Omental fat pad (tissue), 4 donors: ENCODE results near the gene C3orf18. TPM values are rescaled to one million over a fixed set of nuclear protein-coding genes. Genes with fewer than 3 reads are reported as not detected.

Experiments
- ATAC-seq: fragments of 150-250 bp; one replicate; pipeline ENCODE4 v1.9.1; 2016; ENCODE audit warnings: mild to moderate bottlenecking, moderate library complexity; ENCODE audit not compliant: low FRiP score
- DNase-seq: peaks from one replicate; pipeline ENCODE4 v3.0.0-alpha.2; 2019; ENCODE audit warnings: low spot score
- total RNA-seq, 4 donors: library from RNA; depleted of rRNA; stranded (reverse); fragments of >200 nt; gene quantifications; one replicate each; pipeline ENCODE4 v1.1.0, GENCODE V29; 2016
- TF ChIP-seq, protein P1 (sequence below), 3 donors: fragments of 450-650 bp; IDR thresholded peaks; one replicate each; pipeline ENCODE4 v1.5.1; 2016 to 2017; ENCODE audit warnings: antibody characterized with exemption in 3 of 3, mild to moderate bottlenecking in 3 of 3, moderate library complexity in 2 of 3

C3orf18 gene
- total RNA-seq, 4 donors from 2014 or later, result 4.4 to 11.1 (median 9.2) TPM

DNA sequence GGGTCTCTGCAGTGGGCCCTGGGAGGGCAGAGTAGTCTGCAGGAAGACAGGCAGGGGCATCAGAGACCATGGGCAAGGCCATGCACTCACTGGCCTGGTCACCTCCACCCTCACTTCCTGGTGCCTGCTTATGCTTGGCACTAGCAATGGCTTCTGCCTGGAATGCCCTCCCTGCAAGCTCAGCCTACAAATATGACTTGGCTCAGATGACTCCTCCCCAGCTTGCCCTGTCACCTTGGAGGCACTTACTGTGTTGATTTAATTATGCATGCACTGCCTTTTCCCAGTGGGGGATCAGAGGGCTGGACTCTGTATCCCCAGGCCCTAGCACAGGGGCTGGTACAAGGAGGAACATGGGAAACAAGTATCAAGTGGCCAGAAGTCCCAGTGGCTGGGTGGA lies 7.8 kb downstream of the C3orf18 start:
- TF ChIP-seq, protein P1, sequence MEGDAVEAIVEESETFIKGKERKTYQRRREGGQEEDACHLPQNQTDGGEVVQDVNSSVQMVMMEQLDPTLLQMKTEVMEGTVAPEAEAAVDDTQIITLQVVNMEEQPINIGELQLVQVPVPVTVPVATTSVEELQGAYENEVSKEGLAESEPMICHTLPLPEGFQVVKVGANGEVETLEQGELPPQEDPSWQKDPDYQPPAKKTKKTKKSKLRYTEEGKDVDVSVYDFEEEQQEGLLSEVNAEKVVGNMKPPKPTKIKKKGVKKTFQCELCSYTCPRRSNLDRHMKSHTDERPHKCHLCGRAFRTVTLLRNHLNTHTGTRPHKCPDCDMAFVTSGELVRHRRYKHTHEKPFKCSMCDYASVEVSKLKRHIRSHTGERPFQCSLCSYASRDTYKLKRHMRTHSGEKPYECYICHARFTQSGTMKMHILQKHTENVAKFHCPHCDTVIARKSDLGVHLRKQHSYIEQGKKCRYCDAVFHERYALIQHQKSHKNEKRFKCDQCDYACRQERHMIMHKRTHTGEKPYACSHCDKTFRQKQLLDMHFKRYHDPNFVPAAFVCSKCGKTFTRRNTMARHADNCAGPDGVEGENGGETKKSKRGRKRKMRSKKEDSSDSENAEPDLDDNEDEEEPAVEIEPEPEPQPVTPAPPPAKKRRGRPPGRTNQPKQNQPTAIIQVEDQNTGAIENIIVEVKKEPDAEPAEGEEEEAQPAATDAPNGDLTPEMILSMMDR (IDR thresholded peaks at IDR 0.05), result no peak
- no peak for ATAC-seq
- no peak for DNase-seq

DNA sequence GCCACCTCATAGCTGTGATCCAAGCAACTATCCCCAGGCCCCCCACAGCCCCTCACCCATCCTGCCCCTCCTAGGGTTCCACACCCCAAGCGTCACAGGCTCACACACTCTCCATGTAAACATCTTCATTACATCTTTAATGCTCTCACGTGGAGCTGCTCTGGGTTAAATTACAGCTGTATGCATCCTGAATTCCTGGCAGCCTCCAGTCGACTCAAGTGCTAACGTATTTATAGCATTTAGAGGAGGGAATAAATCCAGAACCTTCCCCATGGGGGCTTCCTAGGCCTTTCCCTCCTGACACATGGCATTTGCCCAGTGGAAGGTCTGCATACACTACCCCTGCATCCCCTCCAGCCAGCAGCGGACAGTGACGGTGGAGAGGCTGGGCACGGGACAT lies 9.6 kb downstream of the C3orf18 start:
- DNase-seq (no peak), ATAC-seq (no peak)
- TF ChIP-seq, protein P1 (IDR thresholded peaks at IDR 0.05), result no peak

DNA sequence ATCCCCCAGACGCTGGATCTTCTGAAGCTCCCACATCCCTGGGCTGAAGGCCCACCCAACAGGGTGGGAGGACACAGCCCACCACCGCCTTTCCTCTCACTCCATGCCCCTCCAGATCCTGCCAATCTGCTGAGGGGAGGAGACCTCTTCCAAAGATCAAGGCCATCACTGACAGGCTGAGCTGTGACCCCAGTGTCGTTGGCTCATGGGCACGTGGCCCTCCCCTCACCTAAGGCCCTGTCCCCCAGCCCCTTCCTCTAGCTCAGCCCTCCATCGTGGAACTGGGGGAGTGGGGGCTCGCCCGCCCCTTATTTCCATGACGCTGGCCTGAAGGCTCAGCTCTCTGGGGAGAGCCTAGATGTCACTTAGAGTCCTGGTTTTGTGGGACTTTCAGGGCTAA lies 10.4 kb downstream of the C3orf18 start:
- TF ChIP-seq, protein P1 (IDR thresholded peaks at IDR 0.05), result no peak
- ATAC-seq (no peak), DNase-seq (no peak)

DNA sequence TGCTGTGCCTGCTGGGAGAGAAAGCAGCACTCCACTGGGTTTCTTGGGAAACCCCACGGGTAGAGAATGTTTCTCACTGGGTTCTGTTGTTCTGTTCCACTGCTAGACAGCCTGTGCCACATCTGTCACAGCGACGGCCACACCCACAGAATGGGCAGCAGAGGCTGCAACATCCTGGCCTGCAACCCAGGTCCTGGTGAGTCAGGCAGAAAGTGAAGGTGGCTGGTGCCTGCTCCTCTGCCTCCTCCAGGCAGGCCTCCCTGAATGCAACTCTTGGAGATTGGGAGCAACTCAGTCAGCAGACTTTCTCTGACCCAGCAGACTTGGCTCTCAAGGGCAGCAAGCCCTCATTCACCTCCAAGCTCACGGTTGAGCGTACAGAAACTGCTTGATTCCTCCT lies 13.0 kb downstream of the C3orf18 start:
- no peak for DNase-seq
- TF ChIP-seq, protein P1 (IDR thresholded peaks at IDR 0.05), result no peak
- ATAC-seq, result no peak

DNA sequence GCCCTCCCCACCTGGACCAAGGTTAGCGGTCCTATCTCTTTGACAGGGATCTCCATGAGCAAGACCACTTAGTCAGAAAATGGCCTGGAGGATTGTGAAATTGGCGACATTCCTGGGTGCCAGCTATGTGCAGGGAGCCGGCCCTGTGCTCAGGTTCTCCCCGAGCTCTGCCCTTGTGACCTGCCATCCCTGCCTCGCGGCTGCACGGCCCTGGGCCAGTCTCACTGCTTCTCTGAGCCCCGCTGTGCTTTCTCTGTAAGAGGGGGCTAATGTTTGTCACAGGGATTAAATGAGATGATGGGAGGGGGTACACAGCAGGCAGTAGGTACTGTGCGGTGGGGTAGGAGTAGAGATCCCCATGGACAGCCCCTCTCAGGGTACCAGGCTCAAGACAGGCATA lies 14.9 kb downstream of the C3orf18 start:
- ATAC-seq (no peak), DNase-seq (no peak)
- TF ChIP-seq, protein P1 (IDR thresholded peaks at IDR 0.05), result no peak

DNA sequence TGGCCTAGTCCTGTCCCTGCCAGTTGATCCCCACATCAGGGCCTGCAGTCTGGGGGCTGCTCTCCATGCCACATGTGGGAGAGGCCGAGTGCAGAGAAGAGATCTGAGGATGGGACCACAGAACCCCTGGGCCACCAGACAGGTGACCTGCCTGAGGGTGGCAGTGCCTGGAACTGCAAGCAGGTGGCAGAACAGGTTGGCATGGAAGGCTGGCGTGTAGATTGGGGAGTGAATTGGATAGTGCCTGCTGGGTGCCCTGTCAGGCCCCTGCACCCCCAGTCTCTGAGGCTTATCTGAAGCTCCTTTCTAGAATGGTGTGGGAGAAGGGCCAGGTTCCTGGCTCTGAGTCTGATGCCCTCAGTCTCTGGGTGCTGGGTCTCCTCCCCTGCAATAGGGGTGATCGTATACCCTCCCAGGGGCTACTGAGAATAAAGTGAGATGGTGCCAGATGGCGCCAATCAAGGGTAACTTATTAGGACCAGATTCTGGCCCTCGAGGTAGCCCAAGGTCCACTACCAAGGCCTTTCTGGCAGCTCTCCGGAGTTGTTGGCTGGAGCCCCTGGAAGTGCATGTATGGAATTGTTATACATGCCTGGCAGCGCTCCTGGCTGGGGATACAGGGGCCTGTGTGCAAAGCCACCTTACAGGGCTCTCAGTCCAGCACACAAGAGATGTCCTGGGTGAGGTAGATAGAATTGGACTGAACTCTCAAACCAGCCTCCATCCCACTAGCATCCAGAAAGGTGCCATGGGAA lies 15.7 kb downstream of the C3orf18 start:
- DNase-seq (no peak), ATAC-seq (no peak)
- TF ChIP-seq, protein P1 (IDR thresholded peaks at IDR 0.05), result no peak

DNA sequence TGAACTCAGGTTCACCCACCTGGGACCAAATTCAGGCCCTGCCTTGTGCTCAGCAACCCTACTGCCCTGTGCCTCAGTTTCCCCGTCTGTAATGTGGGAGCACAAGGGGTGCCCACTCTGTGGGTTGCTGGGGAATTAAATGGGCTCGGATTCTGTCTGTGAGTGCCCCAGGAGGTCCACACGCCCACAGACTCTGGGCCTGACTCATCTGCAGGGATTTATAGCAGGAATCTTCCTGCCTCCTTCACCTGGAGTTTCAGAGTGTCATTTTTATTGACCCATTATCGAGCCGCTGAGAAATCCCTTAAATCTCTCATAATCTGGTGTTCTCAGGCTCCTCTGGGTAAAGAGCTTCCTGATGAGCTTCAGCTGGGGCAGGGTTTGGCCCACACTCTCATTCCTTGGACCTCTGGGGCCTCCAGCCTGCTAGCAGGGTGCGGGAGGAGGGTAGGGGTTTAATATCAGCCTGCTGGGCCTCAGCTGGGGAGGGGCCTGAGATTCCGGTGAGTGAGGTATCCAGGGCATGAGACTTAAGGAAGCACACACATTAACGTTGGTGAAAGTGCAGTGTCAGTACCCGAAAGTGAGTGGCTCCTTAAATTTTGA lies 16.4 kb downstream of the C3orf18 start:
- TF ChIP-seq, protein P1 (IDR thresholded peaks at IDR 0.05), result no peak
- ATAC-seq (no peak), DNase-seq (no peak)
